GM20000 (cell line): ENCODE data around the gene DOP1B.

Source experiments
- DNase-seq: peaks from one replicate; pipeline ENCODE4 v3.0.0; 2012; ENCODE audit warnings: low spot score
- CTCF ChIP-seq: IDR thresholded peaks from 2 replicates; pipeline ENCODE4 v1.5.1; 2012; ENCODE audit warnings: mild to moderate bottlenecking, control low read depth; ENCODE audit errors: extremely low read depth, missing control alignments

Gene DOP1B

GRCh38 chr21:36122977-36123376, 33.6 kb upstream of the DOP1B start:
- no peak for TF ChIP-seq CTCF
- DNase-seq, result no peak

GRCh38 chr21:36124395-36124794, 32.2 kb upstream of the DOP1B start:
- TF ChIP-seq CTCF, result no peak
- DNase-seq, result no peak

GRCh38 chr21:36125512-36126207, 31.0 kb upstream of the DOP1B start:
- DNase-seq, result peak; percentile 68
- TF ChIP-seq CTCF, result peak; percentile 77

GRCh38 chr21:36126208-36126565, 30.4 kb upstream of the DOP1B start:
- TF ChIP-seq CTCF, result no peak
- DNase-seq, result no peak

- TF ChIP-seq CTCF, result no peak
- DNase-seq, result no peak
These were observed 30.0 kb upstream of the DOP1B start for GRCh38 chr21:36126621-36127110.

- no peak for TF ChIP-seq CTCF
- DNase-seq, result no peak
These were observed 29.2 kb upstream of the DOP1B start for GRCh38 chr21:36127250-36127904.

- no peak for TF ChIP-seq CTCF
- no peak for DNase-seq
These were observed 28.6 kb upstream of the DOP1B start for GRCh38 chr21:36127977-36128376.
